8988T (cell line): Measurements from ENCODE around the gene FBXL5.
"Not testable (repeated sequence)": the region's sequence is repeated elsewhere in the genome, so short reads cannot be mapped to it uniquely, and the experiment has no call there.

Experiments
- DNase-seq: peaks from one replicate; pipeline ENCODE4 v3.0.0; 2011

Gene FBXL5

GRCh38 chr4:15648600-15648999, 6.6 kb downstream of the FBXL5 start:
- no peak for DNase-seq

GRCh38 chr4:15638418-15638817, 16.7 kb downstream of the FBXL5 start:
- no peak for DNase-seq

- DNase-seq: no peak
Measured at GRCh38 chr4:15636818-15637217, 18.3 kb downstream of the FBXL5 start.

- DNase-seq: not testable (repeated sequence)
Measured at GRCh38 chr4:15617407-15617806, 37.8 kb downstream of the FBXL5 start.

- DNase-seq: not testable (repeated sequence)
Measured at GRCh38 chr4:15614891-15615290, 40.3 kb downstream of the FBXL5 start.

GRCh38 chr4:15612136-15612535, 43.0 kb downstream of the FBXL5 start:
- no peak for DNase-seq

- DNase-seq: no peak
Measured at GRCh38 chr4:15610855-15611254, 44.3 kb downstream of the FBXL5 start.

- DNase-seq: no peak
Measured at GRCh38 chr4:15605537-15605936, 49.6 kb downstream of the FBXL5 start.

- DNase-seq: no peak
Measured at GRCh38 chr4:15601862-15602261, 53.3 kb downstream of the FBXL5 start.

GRCh38 chr4:15600176-15600575, 55.0 kb downstream of the FBXL5 start:
- DNase-seq: no peak

GRCh38 chr4:15598644-15599043, 56.5 kb downstream of the FBXL5 start:
- DNase-seq: no peak

- DNase-seq: no peak
Measured at GRCh38 chr4:15592799-15593198, 62.4 kb downstream of the FBXL5 start.

- DNase-seq: no peak
Measured at GRCh38 chr4:15587649-15588048, 67.5 kb downstream of the FBXL5 start.

- no peak for DNase-seq
Measured at GRCh38 chr4:15586066-15586465, 69.1 kb downstream of the FBXL5 start.

- no peak for DNase-seq
Measured at GRCh38 chr4:15585331-15585730, 69.8 kb downstream of the FBXL5 start.

GRCh38 chr4:15584785-15585184, 70.4 kb downstream of the FBXL5 start:
- DNase-seq: no peak

GRCh38 chr4:15577508-15577907, 77.6 kb downstream of the FBXL5 start:
- no peak for DNase-seq

GRCh38 chr4:15575966-15576365, 79.2 kb downstream of the FBXL5 start:
- DNase-seq: no peak

- no peak for DNase-seq
Measured at GRCh38 chr4:15569746-15570145, 85.4 kb downstream of the FBXL5 start.

GRCh38 chr4:15568821-15569220, 86.3 kb downstream of the FBXL5 start:
- no peak for DNase-seq

GRCh38 chr4:15563871-15564270, 91.3 kb downstream of the FBXL5 start:
- DNase-seq: no peak

- DNase-seq: no peak
Measured at GRCh38 chr4:15562623-15563022, 92.5 kb downstream of the FBXL5 start.

GRCh38 chr4:15562114-15562513, 93.0 kb downstream of the FBXL5 start:
- no peak for DNase-seq

GRCh38 chr4:15558561-15558960, 96.6 kb downstream of the FBXL5 start:
- DNase-seq: no peak

- DNase-seq: no peak
Measured at GRCh38 chr4:15557786-15558550, 97.2 kb downstream of the FBXL5 start.
